ENCODE measurements around the gene HIRA. TPM values are rescaled to one million over a fixed set of nuclear protein-coding genes. Genes with fewer than 3 reads are reported as not detected.

HIRA gene
- total RNA-seq, 1 donor from 2014 or later, result 36.2 TPM

GRCh38 chr22:19350947-19351346 lies 80.6 kb downstream of the HIRA start:
- Histone ChIP-seq H3K36me3 (peaks cover 54 to 86% of the 10 kb centered on the region in 2 donors), H3K4me3 (no peak overlapping the region), H3K4me1 (no peaks in the 10 kb centered on the region), H3K9me3 (no peaks in the 10 kb centered on the region), H3K27ac (no peak overlapping the region), H3K27me3 (no peaks in the 10 kb centered on the region)
- intact Hi-C loops (cut with DNase I), result no loop called here
- TF ChIP-seq CTCF (IDR thresholded peaks at IDR 0.05), result no peak
- DNase-seq (ENCODE audit: low spot score in 2 of 2), result peak in 1 of 2 donors; percentile 33

- no peaks in the 10 kb centered on the region for H3K4me1 ChIP-seq
- no peaks in the 10 kb centered on the region for H3K27me3 ChIP-seq
- H3K4me3 ChIP-seq, result no peak overlapping the region
- peaks cover 52 to 85% of the 10 kb centered on the region in 2 donors for H3K36me3 ChIP-seq
- H3K9me3 ChIP-seq, result no peaks in the 10 kb centered on the region
- peak in 1 of 2 donors; percentile 21 for DNase-seq (ENCODE audit: low spot score in 2 of 2)
- H3K27ac ChIP-seq, result no peak overlapping the region
- TF ChIP-seq CTCF (IDR thresholded peaks at IDR 0.05), result no peak
- intact Hi-C loops (cut with DNase I), result no loop called here
Measured at GRCh38 chr22:19350476-19350859, 81.1 kb downstream of the HIRA start.

GRCh38 chr22:19349778-19350475 lies 81.6 kb downstream of the HIRA start:
- peak in 1 of 2 donors; percentile 21 for DNase-seq (ENCODE audit: low spot score in 2 of 2)
- no peaks in the 10 kb centered on the region for H3K27me3 ChIP-seq
- no peak overlapping the region for H3K27ac ChIP-seq
- H3K4me3 ChIP-seq, result no peak overlapping the region
- H3K9me3 ChIP-seq, result no peaks in the 10 kb centered on the region
- no peaks in the 10 kb centered on the region for H3K4me1 ChIP-seq
- TF ChIP-seq CTCF (IDR thresholded peaks at IDR 0.05), result no peak
- H3K36me3 ChIP-seq, result peaks cover 52 to 85% of the 10 kb centered on the region in 2 donors
- intact Hi-C loops (cut with DNase I), result no loop called here

- Histone ChIP-seq H3K4me1 (no peaks in the 10 kb centered on the region), H3K4me3 (no peak overlapping the region), H3K36me3 (peaks cover 40 to 75% of the 10 kb centered on the region in 2 donors), H3K9me3 (no peaks in the 10 kb centered on the region), H3K27ac (no peak overlapping the region), H3K27me3 (no peaks in the 10 kb centered on the region)
- no peak for TF ChIP-seq CTCF (IDR thresholded peaks at IDR 0.05)
- DNase-seq (ENCODE audit: low spot score in 2 of 2), result no peak
- intact Hi-C loops (cut with DNase I), result no loop called here
Measured at GRCh38 chr22:19346677-19347265, 84.8 kb downstream of the HIRA start.

- intact Hi-C loops (cut with DNase I), result no loop called here
- no peak overlapping the region for H3K27ac ChIP-seq
- no peak for DNase-seq (ENCODE audit: low spot score in 2 of 2)
- H3K4me1 ChIP-seq, result no peaks in the 10 kb centered on the region
- TF ChIP-seq CTCF (IDR thresholded peaks at IDR 0.05), result no peak
- H3K36me3 ChIP-seq, result peaks cover 27 to 75% of the 10 kb centered on the region in 2 donors
- no peak overlapping the region for H3K4me3 ChIP-seq
- no peaks in the 10 kb centered on the region for H3K27me3 ChIP-seq
- H3K9me3 ChIP-seq, result peaks cover 0 to 4% of the 10 kb centered on the region in 2 donors
Measured at GRCh38 chr22:19344420-19344819, 87.1 kb downstream of the HIRA start.

Measured in ascending aorta (tissue), 2 donors.